Stomach (tissue), 9 donors: ENCODE data around the gene OGT. TPM values are rescaled to one million over a fixed set of nuclear protein-coding genes. Genes with fewer than 3 reads are reported as not detected.

Source experiments
- DNase-seq, 2 donors: peaks; one replicate each; pipeline versions ENCODE4 v3.0.0 to v3.0.0-alpha.2; 2013 to 2019
- H3K27ac ChIP-seq, 5 donors: fragments of 200-600 bp in 4 of 5; sonication (generic) in 4 of 5; one replicate each; pipeline ENCODE4 v1.5.1; 2013 to 2019; ENCODE audit warnings: mild to moderate bottlenecking in 1 of 5, moderate library complexity in 1 of 5
- H3K27me3 ChIP-seq, 3 donors: fragments of 200-600 bp; sonication (generic); one replicate each; pipeline ENCODE4 v1.5.1; 2017 to 2019; ENCODE audit warnings: mixed run types in 1 of 3
- H3K36me3 ChIP-seq, 4 donors: fragments of 200-600 bp; sonication (generic); 1 replicate in 3 of 4; 2 replicates in 1 of 4; pipeline ENCODE4 v1.5.1; 2016 to 2019
- H3K4me1 ChIP-seq, 4 donors: fragments of 200-600 bp; sonication (generic); one replicate each; pipeline ENCODE4 v1.5.1; 2016 to 2019
- H3K4me3 ChIP-seq, 4 donors: fragments of 200-600 bp; sonication (generic) in 3 of 4; one replicate each; pipeline ENCODE4 v1.5.1; 2016 to 2019; ENCODE audit warnings: mild to moderate bottlenecking in 1 of 4
- H3K9me3 ChIP-seq, 4 donors: fragments of 200-600 bp; sonication (generic); one replicate each; pipeline ENCODE4 v1.5.1; 2016 to 2019
- CTCF ChIP-seq, 7 experiments: fragments of 450-650 bp in 4 of 7; fragments of 200-600 bp in 3 of 7; sonication (generic) in 3 of 7; IDR thresholded peaks; one replicate each; pipeline ENCODE4 v1.5.1; 2016 to 2019; ENCODE audit warnings: antibody characterized with exemption in 7 of 7, control low read depth in 2 of 7, mild to moderate bottlenecking in 1 of 7
- EP300 ChIP-seq: sonication (generic); formaldehyde crosslinking; IDR thresholded peaks from one replicate; pipeline ENCODE4 v1.6.1; 2017; ENCODE audit warnings: antibody characterized with exemption
- POLR2A ChIP-seq, 4 donors: fragments of 450-650 bp; IDR thresholded peaks; one replicate each; pipeline ENCODE4 v1.6.1; 2016; ENCODE audit warnings: antibody characterized with exemption in 4 of 4, control low read depth in 2 of 4, mild to moderate bottlenecking in 1 of 4, moderate library complexity in 1 of 4
- POLR2AphosphoS5 ChIP-seq, 3 donors: sonication (generic); formaldehyde crosslinking; IDR thresholded peaks; one replicate each; pipeline ENCODE4 v1.6.1; 2016; ENCODE audit warnings: antibody characterized with exemption in 3 of 3
- WGBS, 5 donors: extraction: QIAGEN DNeasy Blood & Tissue Kit in 3 of 5; methylation state at CpG; one replicate each; pipeline versions ENCODE4 v1.1.5 to v1.1.7; 2013 to 2018; 5-methylcytosine and 5-hydroxymethylcytosine counted together
- intact Hi-C: fragments of 100-400 bp; cut with DNase I; formaldehyde crosslinking; loops from one replicate; pipeline ENCODE4 v1.15.1; 2023; ENCODE audit warnings: low total_unique reads
- polyA plus RNA-seq, 3 donors: library from polyadenylated mRNA; stranded (reverse); fragments of 200-250 nt; gene quantifications; one replicate each; pipeline ENCODE4 v1.2.3, GENCODE V29; 2013
- total RNA-seq, 5 donors: library from RNA; depleted of rRNA; stranded (reverse); fragments of >200 nt; gene quantifications; one replicate each; pipeline versions ENCODE4 v1.1.0 to v1.2.3, GENCODE V29; 2014 to 2016
- donor health status: healthy with polysubstance abuse.
- donor health status: Bipolar disorder and iron deficiency.
- donor health status: healthy.

OGT gene
- total and polyA plus RNA-seq, 8 donors, result 9.6 to 303 (median 85.9) TPM

GRCh38 chrX:71540801-71541200 is 7.9 kb downstream of the OGT start:
- TF ChIP-seq EP300 (no peak), POLR2AphosphoS5 (IDR thresholded peaks at IDR 0.05) (no peak), POLR2A (IDR thresholded peaks at IDR 0.05) (no peak), CTCF (IDR thresholded peaks at IDR 0.05) (no peak)
- peaks cover 0 to 96% (median 48%) of the 10 kb centered on the region in 4 donors for H3K4me1 ChIP-seq
- intact Hi-C loops, result no loop called here
- H3K27me3 ChIP-seq, result peaks cover 0 to 4% (median 0%) of the 10 kb centered on the region in 3 donors
- H3K4me3 ChIP-seq, result peak overlapping the region in 2 of 4 donors; percentile 7 to 24
- peak overlapping the region in 4 of 5 donors; percentile 14 to 51 (median 39) for H3K27ac ChIP-seq
- peaks cover 0 to 25% (median 10%) of the 10 kb centered on the region in 4 donors for H3K36me3 ChIP-seq
- H3K9me3 ChIP-seq, result no peaks in the 10 kb centered on the region
- DNase-seq, result no peak
- WGBS, 5 donors, result 26 to 61% (median 54%) methylated on average over 2 to 3 of the region's 3 CpGs

GRCh38 chrX:71541210-71542022 is 8.5 kb downstream of the OGT start:
- H3K4me3 ChIP-seq, result peak overlapping the region in 1 of 4 donors; percentile 7
- H3K36me3 ChIP-seq, result peaks cover 0 to 31% (median 14%) of the 10 kb centered on the region in 4 donors
- intact Hi-C loops, result no loop called here
- H3K27me3 ChIP-seq, result peaks cover 0 to 4% (median 0%) of the 10 kb centered on the region in 3 donors
- H3K27ac ChIP-seq, result peak overlapping the region in 4 of 5 donors; percentile 19 to 51 (median 39)
- WGBS, 5 donors, result 23 to 55% (median 41%) methylated on average over 8 of the region's 8 CpGs
- no peak for TF ChIP-seq POLR2A (IDR thresholded peaks at IDR 0.05)
- no peak for TF ChIP-seq POLR2AphosphoS5 (IDR thresholded peaks at IDR 0.05)
- no peak for TF ChIP-seq CTCF (IDR thresholded peaks at IDR 0.05)
- TF ChIP-seq EP300, result no peak
- H3K4me1 ChIP-seq, result peaks cover 0 to 90% (median 48%) of the 10 kb centered on the region in 4 donors
- H3K9me3 ChIP-seq, result no peaks in the 10 kb centered on the region
- peak in 1 of 2 donors; percentile 4 for DNase-seq

- H3K4me3 ChIP-seq, result no peak overlapping the region
- DNase-seq, result no peak
- H3K27ac ChIP-seq, result peak overlapping the region in 3 of 5 donors; percentile 2 to 51 (median 33)
- WGBS, 5 donors, result 47 to 60% (median 54%) methylated on average over 1 of the region's 1 CpG
- no peaks in the 10 kb centered on the region for H3K9me3 ChIP-seq
- TF ChIP-seq POLR2AphosphoS5 (IDR thresholded peaks at IDR 0.05), result no peak
- TF ChIP-seq CTCF (IDR thresholded peaks at IDR 0.05), result no peak
- TF ChIP-seq POLR2A (IDR thresholded peaks at IDR 0.05), result no peak
- no peak for TF ChIP-seq EP300
- H3K36me3 ChIP-seq, result peaks cover 7 to 41% (median 24%) of the 10 kb centered on the region in 4 donors
- peaks cover 0 to 4% (median 0%) of the 10 kb centered on the region in 3 donors for H3K27me3 ChIP-seq
- intact Hi-C loops, result no loop called here
- peaks cover 0 to 80% (median 46%) of the 10 kb centered on the region in 4 donors for H3K4me1 ChIP-seq
Measured at GRCh38 chrX:71542411-71542810, 9.5 kb downstream of the OGT start.

GRCh38 chrX:71542825-71543224 is 9.9 kb downstream of the OGT start:
- H3K4me1 ChIP-seq, result peaks cover 0 to 76% (median 44%) of the 10 kb centered on the region in 4 donors
- DNase-seq, result no peak
- peaks cover 7 to 43% (median 27%) of the 10 kb centered on the region in 4 donors for H3K36me3 ChIP-seq
- intact Hi-C loops, result no loop called here
- H3K27ac ChIP-seq, result peak overlapping the region in 3 of 5 donors; percentile 2 to 51 (median 33)
- TF ChIP-seq CTCF (IDR thresholded peaks at IDR 0.05) (no peak), POLR2A (IDR thresholded peaks at IDR 0.05) (no peak), EP300 (no peak), POLR2AphosphoS5 (IDR thresholded peaks at IDR 0.05) (no peak)
- 68 to 89% (median 87%) methylated on average over 2 of the region's 2 CpGs for WGBS, 5 donors
- H3K4me3 ChIP-seq, result no peak overlapping the region
- H3K9me3 ChIP-seq, result no peaks in the 10 kb centered on the region
- H3K27me3 ChIP-seq, result peaks cover 0 to 4% (median 0%) of the 10 kb centered on the region in 3 donors
